Liver (tissue), 3 donors: ENCODE results near the gene TXNDC11.

Experiments
- CTCF ChIP-seq: fragments of 150-350 bp; IDR thresholded peaks from 2 replicates; pipeline ENCODE4 v1.5.1; 2017; ENCODE audit warnings: improper control_type of control experiment, low read depth, low read length; ENCODE audit not compliant: missing input control
- EGR1 ChIP-seq, 2 donors: IDR thresholded peaks; 2 replicates each; pipeline ENCODE4 v1.6.1; 2016 to 2018; ENCODE audit warnings: antibody characterized with exemption in 2 of 2, low read depth in 2 of 2
- GABPA ChIP-seq, 2 donors: IDR thresholded peaks in 1 of 2; conservative IDR thresholded peaks in 1 of 2; 2 replicates each; pipeline ENCODE4 v1.6.1; 2016; ENCODE audit warnings: antibody characterized with exemption in 2 of 2, mild to moderate bottlenecking in 1 of 2, moderate library complexity in 1 of 2
- RAD21 ChIP-seq, 2 donors: IDR thresholded peaks; 2 replicates each; pipeline ENCODE4 v1.6.1; 2016; ENCODE audit warnings: antibody characterized with exemption in 2 of 2, mild to moderate bottlenecking in 2 of 2
- REST ChIP-seq: IDR thresholded peaks from 2 replicates; pipeline ENCODE4 v1.6.1; 2016; ENCODE audit warnings: antibody characterized with exemption, mild to moderate bottlenecking
- TAF1 ChIP-seq: conservative IDR thresholded peaks from 2 replicates; pipeline ENCODE4 v1.6.1; 2016; ENCODE audit warnings: antibody characterized with exemption, mild to moderate bottlenecking
- YY1 ChIP-seq: IDR thresholded peaks from 2 replicates; pipeline ENCODE4 v1.6.1; 2016; ENCODE audit warnings: antibody characterized with exemption, mild to moderate bottlenecking
- donor health status: healthy.
- donor health status: healthy.

- TF ChIP-seq EGR1 (IDR thresholded peaks at IDR 0.05; ENCODE audit: low read depth in 2 of 2) (no peak), CTCF (no peak), TAF1 (no peak), RAD21 (IDR thresholded peaks at IDR 0.05) (no peak), REST (no peak), GABPA (IDR thresholded peaks at IDR 0.05 in 1 of 2, conservative IDR thresholded peaks at IDR 0.05 in 1 of 2) (no peak), YY1 (no peak)
Measured at GRCh38 chr16:11737713-11738112, 4.9 kb downstream of the TXNDC11 start.
